Astrocyte (in vitro differentiated cells and primary cell): ENCODE results near the gene AFMID. TPM values are rescaled to one million over a fixed set of nuclear protein-coding genes. Genes with fewer than 3 reads are reported as not detected.

Experiments used
- DNase-seq: peaks from one replicate; pipeline ENCODE4 v3.0.0-alpha.2; 2010; ENCODE audit warnings: low read depth
- FAIRE-seq: peaks from 2 replicates; lab custom pipeline; 2011; peaks lifted over from hg19 to GRCh38; lab: Jason Lieb, UNC
- H2AFZ ChIP-seq: 2 replicates; pipeline ENCODE4 v1.6.0; 2012; ENCODE audit warnings: low read depth, low read length, inconsistent platforms
- H3K27ac ChIP-seq: 2 replicates; pipeline ENCODE4 v1.5.1; 2011; ENCODE audit warnings: low read depth, low read length, inconsistent platforms
- H3K27me3 ChIP-seq: 2 replicates; pipeline ENCODE4 v1.6.0; 2011; ENCODE audit warnings: low read length, inconsistent platforms; ENCODE audit not compliant: insufficient read depth
- H3K36me3 ChIP-seq: 2 replicates; pipeline ENCODE4 v1.5.1; 2011; ENCODE audit warnings: low read length, inconsistent platforms; ENCODE audit not compliant: insufficient read depth
- H3K4me1 ChIP-seq: 2 replicates; pipeline ENCODE4 v1.5.1; 2011; ENCODE audit warnings: low read length, inconsistent platforms; ENCODE audit not compliant: insufficient read depth
- H3K4me2 ChIP-seq: 2 replicates; pipeline ENCODE4 v1.6.0; 2012; ENCODE audit warnings: low read length, inconsistent platforms
- H3K4me3 ChIP-seq: 2 replicates; pipeline ENCODE4 v1.5.1; 2011; ENCODE audit warnings: low read depth, mild to moderate bottlenecking, low read length, inconsistent platforms; ENCODE audit not compliant: insufficient read depth
- H3K79me2 ChIP-seq: 2 replicates; pipeline ENCODE4 v1.6.0; 2012; ENCODE audit warnings: mild to moderate bottlenecking, low read length, inconsistent platforms; ENCODE audit not compliant: insufficient read depth
- H3K9ac ChIP-seq: 2 replicates; pipeline ENCODE4 v1.6.0; 2012; ENCODE audit warnings: mild to moderate bottlenecking, low read length, inconsistent platforms
- H3K9me3 ChIP-seq: 2 replicates; pipeline ENCODE4 v1.5.1; 2012; ENCODE audit warnings: low read depth, mild to moderate bottlenecking, low read length, inconsistent platforms; ENCODE audit not compliant: insufficient read depth
- H4K20me1 ChIP-seq: 2 replicates; pipeline ENCODE4 v1.6.0; 2012; ENCODE audit warnings: low read length, inconsistent platforms; ENCODE audit not compliant: insufficient read depth
- H3K27ac Mint-ChIP-seq: one replicate; pipeline ENCODE4 v1.8.0; 2021; ENCODE audit warnings: mild to moderate bottlenecking, mixed read lengths; ENCODE audit not compliant: unreplicated experiment
- H3K27me3 Mint-ChIP-seq: one replicate; pipeline ENCODE4 v1.8.0; 2021; ENCODE audit warnings: low read depth, mixed read lengths; ENCODE audit not compliant: unreplicated experiment
- H3K36me3 Mint-ChIP-seq: one replicate; pipeline ENCODE4 v1.8.0; 2021; ENCODE audit warnings: low read depth, mixed read lengths; ENCODE audit not compliant: unreplicated experiment
- H3K4me1 Mint-ChIP-seq: one replicate; pipeline ENCODE4 v1.8.0; 2021; ENCODE audit warnings: low read depth, mixed read lengths; ENCODE audit not compliant: unreplicated experiment
- H3K4me3 Mint-ChIP-seq: one replicate; pipeline ENCODE4 v1.8.0; 2021; ENCODE audit warnings: mild to moderate bottlenecking, moderate library complexity, mixed read lengths; ENCODE audit not compliant: unreplicated experiment
- H3K9me3 Mint-ChIP-seq: one replicate; pipeline ENCODE4 v1.8.0; 2021; ENCODE audit warnings: mild to moderate bottlenecking, mixed read lengths; ENCODE audit not compliant: unreplicated experiment
- CTCF ChIP-seq: IDR thresholded peaks from 2 replicates; pipeline ENCODE4 v1.5.1; 2011; ENCODE audit warnings: low read depth, mild to moderate bottlenecking, inconsistent platforms, low read length, moderate library complexity; ENCODE audit not compliant: insufficient read depth
- EZH2 ChIP-seq: IDR thresholded peaks from 2 replicates; pipeline ENCODE4 v1.6.1; 2012; ENCODE audit warnings: mild to moderate bottlenecking, low read length, inconsistent platforms; ENCODE audit not compliant: insufficient read depth
- total RNA-seq: library from RNA; stranded (reverse); gene quantifications from 2 replicates; pipeline ENCODE4 v1.2.1, GENCODE V29; 2021

The AFMID gene
- total RNA-seq, 1 donor from 2014 or later: 53.7 TPM

- Histone ChIP-seq H3K79me2 (peaks cover 41% of the 10 kb centered on the region), H3K9ac (no peak overlapping the region), H3K4me1 (peaks cover 4% of the 10 kb centered on the region), H3K4me3 (no peak overlapping the region), H2AFZ (no peak overlapping the region), H3K27me3 (no peaks in the 10 kb centered on the region), H3K27ac (no peak overlapping the region), H3K36me3 (peaks cover 4% of the 10 kb centered on the region), H3K9me3 (no peaks in the 10 kb centered on the region), H3K4me2 (no peak overlapping the region), H4K20me1 (no peaks in the 10 kb centered on the region)
- H3K9me3 Mint-ChIP-seq: no peaks in the 10 kb centered on the region
- peaks cover 1% of the 10 kb centered on the region for H3K4me1 Mint-ChIP-seq
- TF ChIP-seq CTCF (no peak), EZH2 (no peak)
- no peak overlapping the region for H3K4me3 Mint-ChIP-seq
- H3K27me3 Mint-ChIP-seq: no peaks in the 10 kb centered on the region
- H3K36me3 Mint-ChIP-seq: no peaks in the 10 kb centered on the region
- FAIRE-seq (no peak), DNase-seq (no peak)
- H3K27ac Mint-ChIP-seq: no peak overlapping the region
Measured at GRCh38 chr17:78219396-78220150, 32.4 kb downstream of the AFMID start.

GRCh38 chr17:78223061-78223460 is 35.9 kb downstream of the AFMID start:
- H3K4me3 ChIP-seq: no peak overlapping the region
- no peaks in the 10 kb centered on the region for H3K4me1 ChIP-seq
- H4K20me1 ChIP-seq: no peaks in the 10 kb centered on the region
- Mint-ChIP-seq H3K9me3 (no peaks in the 10 kb centered on the region), H3K36me3 (no peaks in the 10 kb centered on the region), H3K27me3 (peaks cover 6% of the 10 kb centered on the region), H3K4me1 (no peaks in the 10 kb centered on the region), H3K4me3 (no peak overlapping the region), H3K27ac (no peak overlapping the region)
- H3K36me3 ChIP-seq: peaks cover 4% of the 10 kb centered on the region
- no peaks in the 10 kb centered on the region for H3K27me3 ChIP-seq
- H3K9me3 ChIP-seq: no peaks in the 10 kb centered on the region
- no peak overlapping the region for H3K9ac ChIP-seq
- no peak overlapping the region for H2AFZ ChIP-seq
- TF ChIP-seq CTCF: no peak
- TF ChIP-seq EZH2: no peak
- FAIRE-seq: no peak
- DNase-seq: no peak
- H3K4me2 ChIP-seq: no peak overlapping the region
- H3K79me2 ChIP-seq: peaks cover 16% of the 10 kb centered on the region
- no peak overlapping the region for H3K27ac ChIP-seq

GRCh38 chr17:78223765-78224164 is 36.6 kb downstream of the AFMID start:
- Mint-ChIP-seq H3K36me3 (no peaks in the 10 kb centered on the region), H3K27me3 (peaks cover 8% of the 10 kb centered on the region), H3K27ac (no peak overlapping the region), H3K4me1 (no peaks in the 10 kb centered on the region), H3K4me3 (no peak overlapping the region), H3K9me3 (no peaks in the 10 kb centered on the region)
- DNase-seq (no peak), FAIRE-seq (no peak)
- Histone ChIP-seq H3K27me3 (no peaks in the 10 kb centered on the region), H3K27ac (no peak overlapping the region), H3K79me2 (peaks cover 16% of the 10 kb centered on the region), H3K36me3 (peaks cover 4% of the 10 kb centered on the region), H3K9ac (no peak overlapping the region), H3K4me2 (no peak overlapping the region), H4K20me1 (no peaks in the 10 kb centered on the region), H3K4me1 (no peaks in the 10 kb centered on the region), H2AFZ (no peak overlapping the region), H3K9me3 (no peaks in the 10 kb centered on the region), H3K4me3 (no peak overlapping the region)
- TF ChIP-seq EZH2 (no peak), CTCF (no peak)
